Suprapubic skin (tissue), 4 donors: ENCODE measurements around the gene ADD2.

ENCODE experiments used
- CTCF ChIP-seq, 2 donors: fragments of 200-600 bp in 1 of 2; fragments of 450-650 bp in 1 of 2; sonication (generic) in 1 of 2; IDR thresholded peaks; one replicate each; pipeline ENCODE4 v1.5.1; 2016 to 2019; ENCODE audit warnings: antibody characterized with exemption in 2 of 2, mild to moderate bottlenecking in 1 of 2, moderate library complexity in 1 of 2
- EP300 ChIP-seq: sonication (generic); formaldehyde crosslinking; IDR thresholded peaks from one replicate; pipeline ENCODE4 v1.6.1; 2017; ENCODE audit warnings: antibody characterized with exemption
- POLR2A ChIP-seq, 2 donors: fragments of 450-650 bp; IDR thresholded peaks; one replicate each; pipeline ENCODE4 v1.6.1; 2017; ENCODE audit warnings: antibody characterized with exemption in 2 of 2, mild to moderate bottlenecking in 2 of 2, moderate library complexity in 2 of 2
- POLR2AphosphoS5 ChIP-seq, 3 donors: sonication (generic); formaldehyde crosslinking; IDR thresholded peaks; one replicate each; pipeline ENCODE4 v1.6.1; 2017; ENCODE audit warnings: antibody characterized with exemption in 3 of 3

- TF ChIP-seq CTCF (IDR thresholded peaks at IDR 0.05) (no peak), EP300 (no peak), POLR2AphosphoS5 (IDR thresholded peaks at IDR 0.05) (no peak), POLR2A (IDR thresholded peaks at IDR 0.05) (no peak)
Measured at GRCh38 chr2:70612574-70612973, 155.4 kb downstream of the ADD2 start.
